GM10248 (cell line): ENCODE results near the gene DRAP1.

ENCODE experiments used
- CTCF ChIA-PET: fragments of 300-600 bp; sonication (Branson Sonifier 250); formaldehyde crosslinking; extraction: SDS; loops from one replicate; lab custom pipeline; 2021; ENCODE audit warnings: antibody characterized with exemption; lab: Yijun Ruan, JAX
- POLR2A ChIA-PET: fragments of 350-650 bp; sonication (Branson Sonifier 250); formaldehyde crosslinking; extraction: SDS; loops from one replicate; lab custom pipeline; 2020; ENCODE audit warnings: antibody characterized with exemption; lab: Yijun Ruan, JAX
- DNase-seq: peaks from one replicate; pipeline ENCODE4 v3.0.0; 2012; ENCODE audit errors: extremely low spot score
- TF ChIP-seq, protein P1 (sequence below): IDR thresholded peaks from 2 replicates; pipeline ENCODE4 v1.5.1; 2012; ENCODE audit warnings: mild to moderate bottlenecking, low read depth; ENCODE audit errors: extremely low read depth, missing control alignments, control extremely low read depth

The DRAP1 gene

GRCh38 chr11:65922565-65922964, 3.3 kb downstream of the DRAP1 start:
- DNase-seq, result no peak
- TF ChIP-seq, protein P1, sequence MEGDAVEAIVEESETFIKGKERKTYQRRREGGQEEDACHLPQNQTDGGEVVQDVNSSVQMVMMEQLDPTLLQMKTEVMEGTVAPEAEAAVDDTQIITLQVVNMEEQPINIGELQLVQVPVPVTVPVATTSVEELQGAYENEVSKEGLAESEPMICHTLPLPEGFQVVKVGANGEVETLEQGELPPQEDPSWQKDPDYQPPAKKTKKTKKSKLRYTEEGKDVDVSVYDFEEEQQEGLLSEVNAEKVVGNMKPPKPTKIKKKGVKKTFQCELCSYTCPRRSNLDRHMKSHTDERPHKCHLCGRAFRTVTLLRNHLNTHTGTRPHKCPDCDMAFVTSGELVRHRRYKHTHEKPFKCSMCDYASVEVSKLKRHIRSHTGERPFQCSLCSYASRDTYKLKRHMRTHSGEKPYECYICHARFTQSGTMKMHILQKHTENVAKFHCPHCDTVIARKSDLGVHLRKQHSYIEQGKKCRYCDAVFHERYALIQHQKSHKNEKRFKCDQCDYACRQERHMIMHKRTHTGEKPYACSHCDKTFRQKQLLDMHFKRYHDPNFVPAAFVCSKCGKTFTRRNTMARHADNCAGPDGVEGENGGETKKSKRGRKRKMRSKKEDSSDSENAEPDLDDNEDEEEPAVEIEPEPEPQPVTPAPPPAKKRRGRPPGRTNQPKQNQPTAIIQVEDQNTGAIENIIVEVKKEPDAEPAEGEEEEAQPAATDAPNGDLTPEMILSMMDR, result no peak
- ChIA-PET POLR2A (no interaction called here), CTCF (interaction anchor here (0.9 to 3.5 kb wide), 6 partner anchors 11 to 100 kb away, joined by 3 to 15 read pairs (median 4); partner anchors contain the start of gene FIBP)

DNA sequence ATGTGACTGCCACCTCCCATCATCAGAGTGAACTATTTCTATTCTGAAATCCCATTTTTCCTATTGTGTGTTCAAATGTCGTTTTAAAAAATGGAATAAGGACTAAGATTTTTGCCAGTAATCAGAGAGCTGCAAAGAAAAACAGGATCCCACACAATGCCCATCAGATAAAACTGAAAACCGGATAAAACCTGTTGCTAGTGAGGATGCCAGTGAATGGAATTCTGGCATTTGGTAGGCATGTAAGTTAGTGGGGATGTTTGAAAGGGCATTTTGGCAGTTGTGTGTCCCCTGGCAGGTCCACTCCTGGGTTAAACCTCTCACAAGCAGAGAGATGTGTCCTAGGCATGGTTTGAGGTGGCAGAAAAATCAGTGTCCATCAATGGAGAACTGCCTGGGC, 6.2 kb downstream of the DRAP1 start:
- DNase-seq, result no peak
- TF ChIP-seq, protein P1, result no peak
- ChIA-PET CTCF (interaction anchor here (1.0 kb wide), 1 partner anchor 41 kb away, joined by 3 read pairs; no protein-coding TSS in a partner anchor), POLR2A (no interaction called here)

GRCh38 chr11:65927904-65928397, 8.7 kb downstream of the DRAP1 start:
- TF ChIP-seq, protein P1, result no peak
- DNase-seq, result peak; percentile 89
- ChIA-PET CTCF (interaction anchor here (0.8 to 2.1 kb wide), 6 partner anchors 8 to 68 kb away, joined by 3 to 7 read pairs (median 4); partner anchors contain the start of genes CCDC85B and FIBP), POLR2A (interaction anchor here (0.6 kb wide), 1 partner anchor 383 kb away, joined by 3 read pairs; no protein-coding TSS in a partner anchor)

GRCh38 chr11:65928667-65929066, 9.4 kb downstream of the DRAP1 start:
- DNase-seq, result no peak
- CTCF ChIA-PET, result interaction anchor here (1.0 to 2.1 kb wide), 3 partner anchors 15 to 69 kb away, joined by 3 to 5 read pairs (median 3); partner anchors contain the start of gene CCDC85B
- TF ChIP-seq, protein P1, result no peak
- POLR2A ChIA-PET, result no interaction called here

- no peak for DNase-seq
- TF ChIP-seq, protein P1, result peak; percentile 13
- ChIA-PET POLR2A (no interaction called here), CTCF (interaction anchor here (0.9 to 1.9 kb wide), 2 partner anchors 44 to 47 kb away, joined by 5 read pairs; partner anchors contain the start of gene FIBP)
Observed at GRCh38 chr11:65931773-65932557, 12.7 kb downstream of the DRAP1 start.

DNA sequence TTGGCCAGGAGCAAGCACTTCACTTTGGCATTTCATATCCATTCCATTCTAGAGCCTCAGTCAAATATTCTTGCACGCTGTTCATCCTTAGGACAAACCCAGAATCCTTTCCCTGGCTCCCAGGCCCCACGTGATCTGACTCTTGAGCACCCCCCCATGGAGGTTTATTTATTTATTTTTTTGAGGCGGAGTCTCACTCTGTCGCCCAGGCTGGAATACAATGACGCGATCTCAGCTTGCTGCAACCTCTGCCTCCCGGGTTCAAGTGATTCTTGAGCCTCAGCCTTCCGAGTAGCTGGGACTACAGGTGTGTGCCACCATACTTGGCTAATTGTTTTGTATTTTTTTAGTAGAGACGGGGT, 13.3 kb downstream of the DRAP1 start:
- TF ChIP-seq, protein P1, result no peak
- ChIA-PET POLR2A (no interaction called here), CTCF (interaction anchor here (0.9 to 1.9 kb wide), 4 partner anchors 9 to 48 kb away, joined by 3 to 5 read pairs (median 4); partner anchors contain the start of gene FIBP)
- no peak for DNase-seq
